GM12892 (cell line): ENCODE data around the gene DAG1.

ENCODE experiments used
- POLR2AphosphoS5 ChIP-seq: IDR thresholded peaks from 2 replicates; pipeline ENCODE4 v1.6.1; 2011; ENCODE audit warnings: low read depth, low read length, control low read depth
- TAF1 ChIP-seq: IDR thresholded peaks from 2 replicates; pipeline ENCODE4 v1.6.1; 2011; ENCODE audit warnings: low read depth, mild to moderate bottlenecking, control low read depth, low read length, borderline replicate concordance

GRCh38 chr3:49533786-49534519, 63.9 kb downstream of the DAG1 start:
- TF ChIP-seq POLR2AphosphoS5 (no peak), TAF1 (no peak)
